ENCODE measurements around the gene SLC2A14. TPM values are rescaled to one million over a fixed set of nuclear protein-coding genes. Genes with fewer than 3 reads are reported as not detected.

Gene SLC2A14
- not detected in 2 replicates for total RNA-seq

DNA sequence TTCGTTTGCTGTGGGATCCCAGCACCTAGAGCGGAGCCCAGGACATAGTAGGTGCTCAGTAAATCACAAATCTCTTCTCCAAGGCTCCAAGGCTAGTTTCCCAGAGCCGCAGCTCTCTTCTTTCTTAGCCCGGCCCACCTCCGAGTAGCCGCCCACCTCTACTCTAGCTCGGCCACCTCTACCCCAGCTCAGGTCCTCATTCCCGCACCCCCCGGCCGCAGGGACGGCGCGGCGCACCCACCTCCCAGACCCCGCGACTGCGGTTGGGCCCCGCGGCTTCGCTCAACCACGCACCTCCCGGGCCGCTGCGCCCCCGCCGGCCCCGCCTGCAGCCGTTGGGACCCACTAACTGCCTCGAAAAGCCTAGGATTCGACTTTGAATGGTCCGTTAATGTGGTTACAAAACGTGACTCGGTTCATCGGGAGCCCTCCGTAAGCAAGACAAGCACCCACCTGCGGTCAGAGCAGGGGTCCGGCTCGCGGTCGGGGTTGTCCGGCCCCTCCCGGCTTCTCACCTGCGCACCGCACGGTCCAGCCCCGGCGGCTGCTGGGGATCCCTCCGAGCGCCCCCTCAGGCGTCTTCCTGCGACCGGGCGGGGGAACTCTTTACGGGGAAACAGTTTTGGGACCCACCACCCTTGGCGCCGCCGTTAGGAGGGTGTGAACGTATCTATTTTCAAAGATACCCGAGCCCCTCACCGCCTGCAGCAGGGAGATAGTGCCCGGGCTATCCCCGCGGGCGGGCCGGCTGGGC lies at the start of gene SLC2A14:
Gene SLC2A14 (minus strand): TSS at position 350 of the 754 bp plus-strand sequence. CDS start 3,035 bp downstream, outside the sequence.

DNA sequence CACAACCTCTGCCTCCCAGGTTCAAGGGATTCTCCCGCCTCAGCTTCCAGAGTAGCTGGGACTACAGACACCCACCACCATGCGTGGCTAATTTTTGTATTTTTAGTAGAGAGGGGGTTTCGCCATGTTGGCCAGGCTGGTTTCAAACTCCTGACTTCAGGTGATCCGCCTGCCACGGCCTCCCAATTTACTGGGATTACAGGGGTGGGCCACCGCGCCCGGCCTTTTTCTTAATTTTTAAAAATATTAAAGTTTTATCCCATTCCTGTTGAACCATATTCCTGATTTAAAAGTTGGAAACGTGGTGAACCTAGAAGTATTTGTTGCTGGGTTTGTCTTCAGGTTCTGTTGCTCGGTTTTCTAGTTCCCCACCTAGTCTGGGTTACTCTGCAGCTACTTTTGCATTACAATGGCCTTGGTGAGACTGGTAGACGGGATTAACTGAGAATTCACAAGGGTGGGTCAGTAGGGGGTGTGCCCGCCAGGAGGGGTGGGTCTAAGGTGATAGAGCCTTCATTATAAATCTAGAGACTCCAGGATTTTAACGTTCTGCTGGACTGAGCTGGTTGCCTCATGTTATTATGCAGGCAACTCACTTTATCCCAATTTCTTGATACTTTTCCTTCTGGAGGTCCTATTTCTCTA lies 83.7 kb downstream of the SLC2A14 start, which contains the start of gene NANOG:
Gene NANOG (plus strand): TSS at position 519 of the 645 bp plus-strand sequence. CDS start 213 bp downstream, outside the sequence.

Small RNA genes within 50 kb of the gene (small RNA-seq; reads per million reads assigned to genes)
- gene RF00019 (ENCODE audit: low replicate concordance), result not detected

Other genes with a start within 250 kb of the SLC2A14 start
- gene APOBEC1, start 207.0 kb downstream of the SLC2A14 start, total RNA-seq, result not detected in 2 replicates
- not detected in 2 replicates for gene GDF3, start 177.1 kb downstream of the SLC2A14 start, total RNA-seq
- gene DPPA3, start 161.5 kb downstream of the SLC2A14 start, total RNA-seq, result not detected in 2 replicates
- gene CLEC4C, start 125.5 kb downstream of the SLC2A14 start, total RNA-seq, result not detected in 2 replicates
- gene NANOGNB, start 107.7 kb downstream of the SLC2A14 start, total RNA-seq, result not detected in 2 replicates
- under 0.01 and 0.14 TPM in 2 replicates for gene NANOG, start 83.5 kb downstream of the SLC2A14 start, total RNA-seq
- gene SLC2A3, start 63.3 kb upstream of the SLC2A14 start, total RNA-seq, result 59.0 and 73.7 TPM in 2 replicates
- 9.4 and 12.0 TPM in 2 replicates for gene FOXJ2, start 159.8 kb upstream of the SLC2A14 start, total RNA-seq
- 0.29 and 1.1 TPM in 2 replicates for gene C3AR1, start 193.4 kb upstream of the SLC2A14 start, total RNA-seq
- 47.9 and 71.4 TPM in 2 replicates for gene NECAP1, start 209.4 kb upstream of the SLC2A14 start, total RNA-seq